NCI-H1436 treated with DMSO at 0.1 percent for 48 hours (cell line): Measurements from ENCODE around the gene SLC5A2.

Experiments used
- DNase-seq: peaks from one replicate; lab custom pipeline; 2025; lab: John Stamatoyannopoulos, UW

SLC5A2 gene

DNA sequence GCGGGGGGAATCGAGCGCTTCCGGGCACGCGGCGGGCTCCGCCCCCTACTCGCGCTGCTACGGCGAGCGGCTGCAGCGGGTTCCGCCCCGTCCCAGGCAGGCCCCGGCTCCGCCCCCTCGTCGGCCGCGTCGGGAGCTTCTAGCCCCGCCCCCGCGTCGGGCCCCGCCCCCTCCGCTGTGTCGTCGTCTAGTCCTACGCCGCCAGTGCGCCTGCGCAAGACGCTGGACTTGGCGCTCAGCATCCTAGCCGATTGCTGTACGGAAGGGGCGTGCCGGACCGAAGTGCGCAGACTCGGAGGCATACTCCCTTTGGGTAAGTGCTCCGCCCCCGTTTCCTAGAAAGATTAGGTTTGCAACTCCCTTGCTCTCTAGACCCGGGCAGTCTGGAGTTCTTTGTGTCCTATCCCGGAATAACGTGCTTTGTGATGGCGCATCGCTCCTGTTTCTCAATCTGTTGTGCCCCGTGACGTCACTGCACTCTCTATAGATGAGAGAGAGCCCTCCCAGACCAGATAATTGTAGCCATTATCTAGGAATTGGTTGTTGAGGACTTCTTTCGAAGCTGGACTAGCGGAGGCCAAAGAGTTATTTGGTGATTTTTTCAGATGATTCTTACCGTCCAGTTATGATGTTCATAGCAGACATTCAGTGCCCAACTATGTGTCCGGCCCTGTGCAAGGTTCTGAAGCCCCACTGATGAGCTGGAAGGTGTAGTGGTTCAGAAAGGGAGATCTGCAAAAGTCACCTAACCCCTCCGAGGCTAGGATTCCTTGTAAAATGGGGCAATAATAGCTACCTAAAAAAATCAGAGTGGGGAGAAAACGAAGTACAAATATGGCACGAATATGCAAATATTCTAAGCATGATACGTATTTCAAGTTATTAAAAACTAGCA lies 23.0 kb upstream of the SLC5A2 start:
- peak; percentile 95 for DNase-seq

DNA sequence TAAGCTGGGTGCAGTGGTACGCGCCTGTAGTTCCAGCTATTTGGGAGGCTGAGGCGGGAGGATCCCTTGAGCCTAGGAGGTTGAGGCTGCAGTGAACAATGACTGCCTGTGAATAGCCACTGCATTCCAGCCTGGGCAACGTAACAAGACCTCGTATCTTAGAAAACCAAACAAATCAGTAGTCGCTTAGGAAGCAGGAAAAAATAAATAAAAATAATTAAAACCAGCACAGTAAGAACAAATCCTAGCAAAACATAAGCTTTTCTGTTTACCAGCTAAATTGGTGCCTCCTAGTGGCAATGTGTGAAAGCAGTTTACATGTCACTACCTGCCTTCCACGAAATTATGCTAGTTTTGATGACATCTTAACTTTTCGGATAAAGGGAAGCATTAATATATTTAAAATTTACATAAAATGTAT lies 22.3 kb upstream of the SLC5A2 start:
- no peak for DNase-seq

- no peak for DNase-seq
Measured at GRCh38 chr16:31461201-31461920, 21.6 kb upstream of the SLC5A2 start.

DNA sequence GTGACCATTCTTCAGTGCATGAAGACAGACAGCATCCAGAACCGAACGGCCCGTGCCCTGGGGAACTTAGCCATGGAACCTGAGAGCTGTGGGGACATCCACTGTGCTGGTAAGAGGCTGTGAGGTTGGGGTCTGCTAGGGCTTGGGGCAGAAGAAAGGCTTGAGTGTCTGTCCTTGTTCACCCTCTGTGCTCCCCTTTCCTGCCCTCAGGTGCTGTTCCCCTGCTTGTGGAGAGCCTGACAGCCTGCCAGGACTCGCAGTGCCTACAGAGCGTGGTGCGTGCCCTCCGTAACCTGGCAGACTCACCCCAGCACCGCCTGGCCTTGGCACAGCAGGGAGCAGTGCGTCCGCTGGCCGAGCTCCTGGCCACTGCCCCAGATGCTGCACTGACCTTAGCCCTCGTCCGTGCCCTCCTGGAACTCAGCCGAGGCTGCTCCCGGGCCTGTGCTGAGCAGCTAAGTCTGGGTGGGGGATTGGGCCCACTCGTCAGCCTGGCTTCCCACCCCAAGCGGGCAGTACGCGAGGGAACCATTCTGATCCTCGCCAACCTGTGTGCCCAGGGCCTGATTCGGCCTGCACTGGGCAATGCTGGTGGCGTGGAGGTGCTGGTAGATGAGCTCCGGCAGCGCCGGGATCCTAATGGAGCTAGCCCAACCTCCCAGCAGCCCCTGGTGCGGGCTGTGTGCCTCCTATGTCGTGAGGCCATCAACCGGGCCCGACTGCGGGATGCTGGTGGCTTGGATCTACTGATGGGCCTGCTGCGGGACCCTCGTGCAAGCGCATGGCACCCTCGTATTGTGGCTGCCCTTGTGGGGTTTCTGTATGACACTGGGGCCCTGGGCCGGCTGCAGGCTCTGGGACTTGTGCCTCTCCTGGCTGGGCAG lies 20.8 kb upstream of the SLC5A2 start:
- DNase-seq: no peak

DNA sequence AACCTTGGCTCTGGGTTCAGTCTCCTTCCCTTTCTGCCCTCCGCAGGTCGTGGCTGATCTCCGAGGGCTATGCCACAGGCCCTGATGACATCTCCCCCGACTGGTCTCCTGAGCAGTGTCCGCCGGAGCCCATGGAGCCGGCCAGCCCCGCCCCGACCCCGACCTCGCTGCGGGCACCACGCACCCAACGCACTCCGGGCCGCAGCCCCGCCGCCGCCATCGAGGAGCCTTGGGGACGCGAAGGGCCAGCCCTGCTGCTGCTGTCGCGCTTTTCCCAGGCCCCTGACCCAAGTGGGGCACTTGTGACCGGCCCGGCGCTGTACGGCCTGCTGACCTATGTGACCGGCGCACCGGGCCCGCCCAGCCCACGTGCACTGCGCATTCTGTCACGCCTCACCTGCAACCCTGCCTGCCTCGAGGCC lies 18.6 kb upstream of the SLC5A2 start:
- DNase-seq: no peak

GRCh38 chr16:31464781-31465260 lies 18.1 kb upstream of the SLC5A2 start:
- DNase-seq: no peak

DNA sequence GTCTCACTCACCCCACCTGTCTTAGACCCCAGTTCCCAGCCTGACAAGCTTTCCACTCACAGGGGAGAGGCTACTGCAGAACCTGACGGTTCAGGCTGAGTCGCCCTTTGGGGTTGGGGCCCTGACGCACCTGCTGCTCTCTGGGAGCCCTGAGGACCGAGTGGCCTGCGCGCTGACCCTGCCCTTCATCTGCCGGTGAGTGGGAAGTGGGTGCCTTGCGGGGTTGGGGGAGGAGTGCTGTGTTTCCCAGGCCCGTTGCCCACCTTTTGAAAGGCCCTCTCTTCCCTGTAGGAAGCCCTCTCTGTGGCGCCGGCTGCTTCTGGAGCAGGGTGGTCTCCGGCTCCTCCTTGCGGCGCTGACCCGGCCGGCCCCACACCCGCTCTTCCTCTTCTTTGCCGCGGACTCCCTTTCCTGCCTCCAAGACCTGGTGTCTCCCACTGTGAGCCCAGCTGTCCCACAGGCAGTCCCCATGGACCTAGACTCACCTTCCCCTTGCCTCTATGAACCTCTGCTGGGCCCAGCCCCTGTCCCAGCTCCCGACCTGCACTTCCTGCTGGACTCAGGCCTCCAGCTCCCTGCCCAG lies 17.0 kb upstream of the SLC5A2 start:
- DNase-seq: no peak

DNA sequence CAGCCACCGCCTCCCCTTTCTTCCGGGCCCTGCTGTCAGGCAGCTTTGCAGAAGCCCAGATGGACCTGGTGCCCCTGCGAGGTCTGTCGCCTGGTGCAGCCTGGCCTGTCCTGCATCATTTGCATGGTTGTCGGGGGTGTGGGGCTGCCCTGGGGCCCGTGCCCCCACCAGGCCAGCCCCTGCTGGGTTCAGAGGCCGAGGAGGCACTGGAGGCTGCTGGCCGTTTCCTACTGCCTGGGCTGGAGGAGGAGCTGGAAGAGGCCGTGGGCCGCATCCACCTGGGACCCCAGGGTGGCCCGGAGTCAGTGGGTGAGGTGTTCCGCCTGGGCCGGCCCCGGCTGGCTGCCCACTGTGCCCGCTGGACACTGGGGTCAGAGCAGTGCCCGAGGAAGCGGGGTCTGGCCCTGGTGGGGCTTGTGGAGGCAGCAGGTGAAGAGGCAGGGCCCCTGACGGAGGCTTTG lies 16.5 kb upstream of the SLC5A2 start:
- no peak for DNase-seq

- DNase-seq: no peak
Measured at GRCh38 chr16:31467151-31467773, 15.7 kb upstream of the SLC5A2 start.

DNA sequence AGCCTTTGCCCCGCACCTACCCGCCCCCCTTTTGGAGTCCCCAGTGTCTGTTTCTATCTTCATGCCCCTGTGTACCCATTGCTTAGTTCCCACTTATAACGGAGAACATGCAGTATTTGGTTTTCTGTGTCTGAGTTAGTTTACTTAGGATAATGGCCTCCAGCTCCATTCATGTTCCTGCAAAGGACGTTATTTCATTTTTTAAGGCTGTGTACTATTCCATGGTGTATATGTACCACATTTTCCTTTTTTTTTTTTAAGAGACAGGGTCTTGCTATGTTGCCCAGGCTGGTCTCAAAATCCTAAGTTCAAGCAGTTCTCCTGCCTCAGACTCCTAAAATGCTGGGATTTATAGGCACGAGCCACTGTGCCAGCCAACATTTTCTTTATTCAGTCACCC lies 15.1 kb upstream of the SLC5A2 start:
- DNase-seq: no peak

DNA sequence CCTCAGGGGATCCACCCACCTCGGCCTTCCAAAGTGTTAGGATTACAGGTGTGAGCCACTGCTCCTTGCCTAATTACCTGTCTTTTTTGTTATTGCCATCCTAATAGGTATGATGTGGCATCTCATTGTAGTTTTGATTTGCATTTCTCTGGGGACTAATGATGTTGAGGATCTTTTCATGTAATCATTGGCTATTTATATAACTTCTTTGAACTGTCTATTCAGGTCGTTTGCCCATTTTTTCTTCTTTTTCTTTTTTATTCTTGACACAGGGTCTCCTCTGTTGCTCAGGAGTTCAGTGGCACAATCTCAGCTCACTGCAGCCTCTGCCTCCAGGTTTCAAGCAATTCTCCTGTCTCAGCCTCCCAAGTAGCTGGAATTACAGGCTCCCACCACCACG lies 12.3 kb upstream of the SLC5A2 start:
- no peak for DNase-seq

DNA sequence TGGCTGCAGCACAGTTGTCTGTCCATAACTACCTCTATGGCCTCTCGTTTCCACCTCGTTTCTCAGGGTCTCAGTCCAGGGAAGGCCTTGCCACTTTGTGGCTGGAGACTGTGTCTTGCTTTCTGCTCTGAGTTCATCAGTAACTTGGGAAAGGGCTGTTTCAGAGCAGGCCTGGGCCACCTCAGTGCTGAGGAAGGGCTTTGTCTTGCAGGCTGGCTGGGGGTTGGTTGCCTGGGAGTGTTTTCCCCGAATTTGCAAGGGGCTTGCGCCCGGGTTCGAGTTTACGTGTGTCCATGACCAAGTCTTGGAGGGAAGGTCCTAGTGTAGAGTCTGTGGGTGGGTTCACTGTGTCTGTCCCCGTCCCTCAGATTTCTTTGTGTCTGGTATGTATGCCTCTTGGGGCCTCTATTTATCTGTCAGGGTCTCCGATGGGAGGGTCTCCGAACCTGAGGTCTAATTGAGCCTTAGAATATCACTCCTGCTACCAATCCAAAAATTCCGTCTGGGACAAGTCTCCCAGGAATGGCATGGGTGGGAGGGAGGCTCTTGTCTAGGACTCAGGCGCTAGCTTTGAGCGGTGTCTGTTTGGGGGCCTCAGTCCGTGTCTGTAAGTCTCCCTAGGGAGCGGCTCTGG lies 11.6 kb upstream of the SLC5A2 start:
- DNase-seq: no peak

DNA sequence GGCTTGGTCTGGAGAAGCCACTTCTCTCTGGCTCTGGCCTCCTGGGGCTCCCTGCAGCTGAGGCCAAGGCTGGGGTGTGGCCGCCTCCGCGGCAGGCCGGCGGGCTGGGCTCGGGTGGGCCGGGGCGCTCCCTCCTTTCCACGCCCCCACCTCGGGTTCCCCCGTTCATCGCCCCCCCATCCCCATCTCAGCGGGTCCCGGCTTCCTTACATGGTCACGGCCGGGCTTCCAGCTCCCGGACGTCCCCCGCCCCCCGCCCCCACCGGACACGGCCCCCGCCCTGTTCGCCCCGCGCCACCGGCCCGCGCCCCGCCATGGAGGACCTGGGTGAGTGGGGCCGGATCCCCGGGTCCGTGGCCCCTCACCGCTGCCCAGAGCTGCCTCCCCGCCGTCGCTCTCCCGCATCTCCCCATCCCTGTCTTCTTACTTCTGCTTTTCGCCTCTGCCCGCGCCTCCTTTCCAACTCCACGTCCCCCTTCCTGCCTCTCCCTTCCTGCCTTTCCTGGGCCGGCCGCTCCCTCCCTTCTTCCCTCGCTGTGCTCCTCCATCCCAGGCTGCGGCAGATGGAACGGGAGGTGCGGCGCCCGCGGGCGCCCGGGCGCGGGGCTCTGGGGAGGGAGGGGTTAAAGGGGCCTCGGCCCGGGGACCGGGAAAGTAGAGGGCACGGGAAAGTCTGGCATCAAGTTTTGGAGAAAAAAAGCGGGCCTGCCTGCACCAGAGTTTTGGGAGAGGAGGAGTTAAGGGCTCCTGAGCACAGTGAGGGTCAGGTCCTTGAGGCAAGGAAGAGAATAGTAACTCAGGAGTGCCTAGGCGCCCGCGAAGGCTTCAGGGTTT lies 10.8 kb upstream of the SLC5A2 start, which contains the start of gene TGFB1I1:
TGFB1I1 (plus strand) TSS at position 278 of the 834 bp plus-strand sequence; CDS start at position 315, 37 bp downstream.
- DNase-seq: no peak

DNA sequence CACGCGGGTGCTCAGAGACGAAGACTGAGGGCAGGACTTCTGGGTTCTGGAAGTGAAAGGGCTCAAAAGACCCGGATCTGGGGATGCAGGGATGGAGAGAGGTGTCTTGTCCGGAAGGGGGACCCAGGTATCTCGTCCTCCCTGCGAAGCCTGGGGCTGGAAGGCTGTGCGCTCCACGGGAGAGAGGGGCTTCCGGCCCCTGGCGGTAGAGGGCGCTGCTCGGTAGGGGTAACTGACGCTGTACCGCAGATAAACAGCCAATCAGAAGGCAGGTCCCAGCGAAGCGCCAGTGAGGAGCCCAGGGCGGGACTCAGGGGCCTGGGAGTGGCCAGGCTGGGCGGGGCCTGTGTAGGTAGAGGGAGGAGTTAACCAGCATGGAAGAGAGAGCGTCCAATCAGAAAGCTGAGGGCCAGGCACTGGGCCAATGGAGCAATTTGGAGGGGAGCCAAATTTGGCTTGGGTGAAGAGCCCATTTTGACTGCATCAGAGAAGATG lies 10.2 kb upstream of the SLC5A2 start:
- peak; percentile 90 for DNase-seq

- DNase-seq: no peak
Measured at GRCh38 chr16:31473264-31473984, 9.5 kb upstream of the SLC5A2 start.

DNA sequence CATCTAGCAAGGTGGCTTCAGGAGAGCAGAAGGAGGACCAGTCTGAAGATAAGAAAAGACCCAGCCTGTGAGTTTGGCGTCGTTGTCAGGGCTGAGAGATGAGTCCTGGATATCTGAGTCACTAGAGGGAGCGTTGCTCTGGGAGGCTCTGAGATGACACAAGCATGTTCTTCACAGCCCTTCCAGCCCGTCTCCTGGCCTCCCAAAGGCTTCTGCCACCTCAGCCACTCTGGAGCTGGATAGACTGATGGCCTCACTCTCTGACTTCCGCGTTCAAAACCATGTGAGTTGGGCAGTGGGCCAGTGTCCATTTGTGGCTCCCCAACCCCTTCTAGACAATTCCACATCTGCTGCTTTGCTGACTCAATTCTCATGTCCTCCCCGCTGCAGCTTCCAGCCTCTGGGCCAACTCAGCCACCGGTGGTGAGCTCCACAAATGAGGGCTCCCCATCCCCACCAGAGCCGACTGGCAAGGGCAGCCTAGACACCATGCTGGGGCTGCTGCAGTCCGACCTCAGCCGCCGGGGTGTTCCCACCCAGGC lies 8.7 kb upstream of the SLC5A2 start:
- no peak for DNase-seq

- DNase-seq: no peak
Measured at GRCh38 chr16:31474773-31475738, 7.9 kb upstream of the SLC5A2 start.
